HG03135 (cell line): Measurements from ENCODE around the gene ARPC5L.
A peak's percentile ranks its signal among the peaks of the same experiment; 100 is the strongest.

Experiments used
- ATAC-seq: cut with Tn5 transposase; IDR thresholded peaks from one replicate; pipeline ENCODE4 v1.9.1; 2021; ENCODE audit warnings: mild to moderate bottlenecking, moderate library complexity; ENCODE audit not compliant: unreplicated experiment

Gene ARPC5L

GRCh38 chr9:124863371-124863871 is 1.5 kb downstream of the ARPC5L start:
- no peak for ATAC-seq

DNA sequence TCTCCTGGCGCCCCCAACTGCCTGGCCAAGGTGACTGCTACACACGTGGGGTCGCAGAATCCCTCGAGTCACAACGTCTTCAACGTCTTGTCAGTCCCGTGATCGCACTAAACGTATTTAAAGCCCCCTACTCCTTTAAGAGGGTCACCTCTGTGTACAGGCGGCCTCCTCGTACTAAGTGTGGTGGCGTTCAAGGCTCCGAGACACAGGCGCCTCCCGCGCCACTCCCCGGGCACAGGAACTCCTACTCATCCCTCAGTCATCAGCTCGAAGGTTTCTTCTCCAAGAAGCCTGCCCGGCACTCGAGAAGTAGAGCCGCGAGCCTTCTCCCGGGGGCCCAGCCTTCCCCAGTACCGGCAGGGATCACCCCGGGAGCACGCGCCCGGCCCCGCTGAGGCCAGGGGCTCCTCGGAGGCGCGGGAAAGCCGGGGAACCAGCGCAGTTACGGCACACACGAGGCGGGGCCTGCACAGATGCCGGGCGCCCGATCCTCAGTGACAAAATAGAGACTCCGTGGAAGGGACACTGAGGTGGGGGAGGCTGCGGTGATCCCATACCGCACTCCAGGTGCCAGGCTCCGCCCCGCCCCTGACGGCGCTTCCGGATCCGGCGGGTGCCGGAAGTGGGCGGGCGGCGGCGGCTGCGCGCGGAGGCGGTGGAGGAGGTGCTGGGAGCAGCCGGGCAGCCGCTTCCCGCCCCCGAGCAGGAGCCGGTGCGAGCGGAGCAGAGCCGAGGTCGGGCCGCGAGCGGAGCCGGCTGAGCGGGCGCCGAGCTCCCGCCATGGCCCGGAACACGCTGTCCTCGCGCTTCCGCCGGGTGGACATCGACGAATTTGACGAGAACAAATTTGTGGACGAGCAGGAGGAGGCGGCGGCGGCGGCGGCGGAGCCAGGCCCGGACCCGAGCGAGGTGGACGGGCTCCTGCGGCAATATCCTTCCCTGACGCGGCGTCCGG is 6.9 kb downstream of the ARPC5L start:
- ATAC-seq: peak; percentile 60

GRCh38 chr9:124869466-124869985 is 7.6 kb downstream of the ARPC5L start:
- peak; percentile 19 for ATAC-seq

DNA sequence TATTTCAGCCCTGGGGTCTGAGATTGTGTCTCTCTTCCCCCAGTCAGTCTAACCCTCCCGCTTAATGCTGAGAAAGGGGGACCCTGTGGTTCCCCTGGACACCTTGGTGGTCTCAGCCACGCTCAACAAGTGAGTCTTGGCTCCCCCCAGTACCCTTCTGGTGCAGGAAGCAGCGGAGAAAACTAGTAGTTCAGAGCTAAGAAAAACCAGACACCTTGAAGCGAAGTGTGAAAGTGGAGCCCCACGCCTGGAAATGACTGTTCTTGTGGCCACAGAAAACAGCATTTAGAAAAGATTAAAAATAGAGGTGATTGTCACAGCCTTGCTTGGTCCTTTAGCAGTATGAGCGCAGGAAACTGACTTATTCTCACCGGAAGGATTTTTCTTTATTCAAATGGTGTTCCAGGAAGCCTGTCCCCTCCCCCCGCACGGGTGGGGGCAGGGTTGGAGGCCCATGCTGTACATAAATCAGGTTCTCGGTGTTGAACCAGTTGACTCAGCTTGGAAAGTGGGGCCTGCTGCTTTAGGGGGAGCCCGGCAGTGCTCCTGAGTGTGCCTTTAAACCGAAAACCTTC is 8.1 kb downstream of the ARPC5L start:
- ATAC-seq: peak; percentile 44

DNA sequence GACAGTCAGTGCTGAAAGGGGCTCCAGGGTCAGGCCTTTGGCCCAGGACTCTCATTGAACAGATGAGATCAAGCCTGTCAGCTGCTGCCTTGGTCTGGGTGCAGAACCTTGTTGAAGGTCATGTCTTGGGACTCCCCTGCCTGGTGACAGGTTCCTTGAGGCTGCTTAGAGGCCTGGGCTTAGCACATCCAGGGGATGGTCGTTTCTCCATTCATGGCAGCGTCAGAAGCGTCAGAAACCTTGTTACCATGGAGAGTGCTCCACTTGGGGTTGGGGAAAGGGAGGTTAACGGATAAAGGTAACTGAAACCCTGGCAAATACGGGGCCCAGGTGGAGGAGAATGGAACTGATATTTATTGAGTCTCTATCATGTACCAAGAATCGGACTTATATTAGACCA is 8.8 kb downstream of the ARPC5L start:
- no peak for ATAC-seq

DNA sequence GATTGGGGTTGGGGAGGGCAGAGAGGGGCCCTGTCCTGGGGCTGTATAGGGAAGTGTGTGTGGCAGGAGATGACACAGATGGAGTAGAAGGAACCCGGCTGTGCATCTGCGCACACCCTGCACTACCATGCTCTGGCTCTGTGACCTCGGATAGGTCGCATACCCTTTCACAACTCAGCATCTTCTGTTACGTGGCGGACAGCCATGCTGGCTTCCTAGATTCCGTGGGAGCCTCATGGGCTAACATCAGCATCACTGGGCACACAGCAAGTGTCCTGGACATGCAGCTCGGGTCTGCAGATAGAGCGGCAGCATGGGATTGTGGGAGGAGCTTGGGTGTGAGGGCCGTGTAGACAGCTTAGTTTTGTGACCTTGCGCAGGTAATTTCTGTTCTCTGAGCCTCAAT is 9.2 kb downstream of the ARPC5L start:
- no peak for ATAC-seq

DNA sequence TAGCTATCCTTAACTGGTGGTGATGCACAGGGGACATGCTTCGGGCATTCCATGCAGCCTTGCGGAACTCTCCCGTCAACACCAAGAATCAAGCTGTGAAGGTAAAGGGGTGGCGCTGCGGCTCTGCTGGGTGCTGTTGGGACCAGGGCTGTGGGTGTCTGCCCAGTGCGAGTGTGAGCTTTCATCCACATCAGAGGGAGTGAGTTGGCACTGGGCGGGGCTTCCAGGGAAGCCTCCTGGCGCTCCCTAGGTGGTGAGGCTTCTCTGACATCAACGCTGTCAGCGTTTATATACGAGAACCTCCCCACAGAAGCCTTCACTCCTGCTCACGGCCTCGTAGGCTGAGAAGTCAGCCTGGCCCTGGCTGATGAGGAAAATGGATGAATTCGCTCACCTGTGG is 11.7 kb downstream of the ARPC5L start:
- ATAC-seq: no peak

GRCh38 chr9:124875501-124875900 is 13.6 kb downstream of the ARPC5L start:
- ATAC-seq: no peak

- ATAC-seq: no peak
Measured at GRCh38 chr9:124877021-124877782, 15.3 kb downstream of the ARPC5L start.

DNA sequence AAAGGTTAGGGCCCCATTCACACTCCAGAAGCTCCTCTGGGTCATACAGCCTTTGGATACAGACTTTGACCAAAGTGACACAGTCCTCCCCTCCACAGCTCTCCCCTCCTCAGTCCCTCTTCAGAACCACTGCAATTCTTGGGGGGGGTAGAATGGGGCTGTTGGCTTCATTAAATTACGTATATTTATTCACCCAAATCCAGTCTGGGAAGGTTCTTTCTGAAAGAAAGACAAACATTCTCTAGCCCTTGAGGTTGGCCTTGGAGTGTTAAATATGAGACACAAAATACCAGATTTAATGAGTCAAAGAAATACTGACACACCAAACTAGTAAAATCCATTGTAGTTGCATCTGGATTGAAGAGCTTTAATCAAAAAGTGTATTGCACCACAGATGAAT is 16.1 kb downstream of the ARPC5L start:
- ATAC-seq: no peak

DNA sequence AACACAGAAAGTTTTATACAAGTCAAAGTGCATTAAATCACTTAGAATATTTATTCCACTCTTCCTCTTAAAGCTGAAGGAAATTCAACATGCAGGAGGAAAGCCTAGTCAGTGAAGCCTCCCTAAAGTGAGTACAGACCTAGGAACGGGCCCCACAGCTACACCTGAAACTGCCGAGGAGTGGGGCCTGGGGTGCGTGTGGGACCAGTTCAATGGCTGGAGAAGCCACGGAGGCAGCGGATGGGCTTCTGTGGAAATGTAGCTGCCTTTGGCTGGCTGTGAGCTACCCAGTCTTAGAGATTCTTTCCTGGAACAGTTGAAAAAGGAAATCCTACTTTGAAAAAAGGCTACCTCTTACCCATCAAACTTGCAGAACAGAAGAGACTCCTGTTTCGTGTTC is 16.6 kb downstream of the ARPC5L start:
- no peak for ATAC-seq

- no peak for ATAC-seq
Measured at GRCh38 chr9:124879226-124879625, 17.3 kb downstream of the ARPC5L start.

- ATAC-seq: no peak
Measured at GRCh38 chr9:124880501-124880900, 18.6 kb downstream of the ARPC5L start.

- ATAC-seq: no peak
Measured at GRCh38 chr9:124881138-124881743, 19.3 kb downstream of the ARPC5L start.

DNA sequence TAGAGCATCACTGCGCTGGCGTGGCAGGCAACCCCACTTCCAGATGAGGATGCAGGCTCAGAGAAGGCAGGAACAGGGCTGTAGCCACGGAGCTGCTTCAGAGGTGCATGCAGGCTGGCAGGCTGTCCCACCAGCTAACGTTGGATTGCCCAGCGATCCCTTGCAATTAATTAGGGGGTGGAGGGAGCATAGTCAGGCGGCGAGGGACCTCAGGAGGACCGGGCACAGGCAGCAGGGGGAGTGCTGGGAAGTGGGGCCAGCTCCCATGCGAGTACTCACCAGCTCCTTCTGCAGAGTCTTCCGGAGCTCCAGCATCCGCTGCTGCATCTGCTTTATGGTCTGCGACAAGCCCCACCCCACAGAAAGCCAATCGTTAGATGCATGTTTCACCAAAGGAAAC is 20.3 kb downstream of the ARPC5L start:
- ATAC-seq: no peak

- no peak for ATAC-seq
Measured at GRCh38 chr9:124884376-124884775, 22.4 kb downstream of the ARPC5L start.

- no peak for ATAC-seq
Measured at GRCh38 chr9:124885551-124885950, 23.6 kb downstream of the ARPC5L start.

- ATAC-seq: no peak
Measured at GRCh38 chr9:124886461-124886860, 24.5 kb downstream of the ARPC5L start.

DNA sequence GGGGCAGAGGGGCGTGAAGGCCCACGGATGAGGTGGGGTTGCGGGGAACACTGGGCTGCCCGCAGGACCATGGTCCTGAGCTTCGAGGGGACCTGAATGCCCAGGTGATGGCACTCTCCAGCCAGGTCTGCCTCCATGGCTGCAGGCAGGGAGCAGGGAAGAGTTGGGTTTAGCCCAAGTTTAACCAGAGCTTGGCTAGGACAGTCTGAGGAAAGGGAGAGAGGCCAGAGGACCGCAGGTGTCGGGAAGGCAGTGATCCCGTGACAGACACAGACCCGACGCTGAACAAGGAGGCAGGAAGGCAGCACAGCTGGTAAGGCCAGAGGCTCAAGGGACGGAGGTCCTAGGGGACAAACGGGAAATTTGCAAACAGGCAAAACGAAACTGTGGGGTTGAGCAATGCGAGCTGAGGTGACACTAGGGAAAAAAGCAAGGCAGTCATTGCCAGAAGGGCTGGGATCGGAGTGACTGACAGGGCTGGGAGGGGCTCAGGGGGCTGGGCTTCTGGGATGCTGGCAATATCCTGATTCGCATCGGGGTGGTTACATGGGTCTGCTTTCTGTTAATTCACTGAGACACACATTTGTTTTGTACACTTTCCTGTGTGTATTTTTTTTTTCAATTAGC is 25.0 kb downstream of the ARPC5L start:
- ATAC-seq: no peak

- ATAC-seq: no peak
Measured at GRCh38 chr9:124887832-124888231, 25.9 kb downstream of the ARPC5L start.
